Effector memory CD8-positive, alpha-beta T cell (primary cell): ENCODE results near the gene PBX2.
"Not testable (repeated sequence)": the region's sequence is repeated elsewhere in the genome, so short reads cannot be mapped to it uniquely, and the experiment has no call there.

Experiments used
- ATAC-seq: fragments of 150-1000 bp; cut with Tn5 transposase; replicated peaks from 2 replicates; pipeline ENCODE4 v1.10.0; 2021; ENCODE audit warnings: mild to moderate bottlenecking, moderate library complexity
- DNase-seq, 3 experiments: peaks; one replicate each; pipeline ENCODE4 v3.0.0; 2021
- H3K27ac Mint-ChIP-seq, 2 donors: one replicate each; pipeline ENCODE4 v1.8.0; 2022; ENCODE audit warnings: mild to moderate bottlenecking in 2 of 2, mixed read lengths in 2 of 2, moderate library complexity in 2 of 2
- H3K27me3 Mint-ChIP-seq, 2 donors: one replicate each; pipeline ENCODE4 v1.8.0; 2022; ENCODE audit warnings: mixed read lengths in 2 of 2
- H3K36me3 Mint-ChIP-seq: one replicate; pipeline ENCODE4 v1.8.0; 2022; ENCODE audit warnings: mild to moderate bottlenecking, moderate library complexity, mixed read lengths; ENCODE audit not compliant: insufficient read depth
- H3K4me1 Mint-ChIP-seq, 2 donors: one replicate each; pipeline ENCODE4 v1.8.0; 2022; ENCODE audit warnings: low read depth in 2 of 2, mixed read lengths in 2 of 2
- H3K4me3 Mint-ChIP-seq, 2 donors: one replicate each; pipeline ENCODE4 v1.8.0; 2022; ENCODE audit warnings: mild to moderate bottlenecking in 2 of 2, mixed read lengths in 2 of 2, moderate library complexity in 2 of 2
- H3K9me3 Mint-ChIP-seq, 2 donors: one replicate each; pipeline ENCODE4 v1.8.0; 2022; ENCODE audit warnings: mixed read lengths in 2 of 2

Gene PBX2

DNA sequence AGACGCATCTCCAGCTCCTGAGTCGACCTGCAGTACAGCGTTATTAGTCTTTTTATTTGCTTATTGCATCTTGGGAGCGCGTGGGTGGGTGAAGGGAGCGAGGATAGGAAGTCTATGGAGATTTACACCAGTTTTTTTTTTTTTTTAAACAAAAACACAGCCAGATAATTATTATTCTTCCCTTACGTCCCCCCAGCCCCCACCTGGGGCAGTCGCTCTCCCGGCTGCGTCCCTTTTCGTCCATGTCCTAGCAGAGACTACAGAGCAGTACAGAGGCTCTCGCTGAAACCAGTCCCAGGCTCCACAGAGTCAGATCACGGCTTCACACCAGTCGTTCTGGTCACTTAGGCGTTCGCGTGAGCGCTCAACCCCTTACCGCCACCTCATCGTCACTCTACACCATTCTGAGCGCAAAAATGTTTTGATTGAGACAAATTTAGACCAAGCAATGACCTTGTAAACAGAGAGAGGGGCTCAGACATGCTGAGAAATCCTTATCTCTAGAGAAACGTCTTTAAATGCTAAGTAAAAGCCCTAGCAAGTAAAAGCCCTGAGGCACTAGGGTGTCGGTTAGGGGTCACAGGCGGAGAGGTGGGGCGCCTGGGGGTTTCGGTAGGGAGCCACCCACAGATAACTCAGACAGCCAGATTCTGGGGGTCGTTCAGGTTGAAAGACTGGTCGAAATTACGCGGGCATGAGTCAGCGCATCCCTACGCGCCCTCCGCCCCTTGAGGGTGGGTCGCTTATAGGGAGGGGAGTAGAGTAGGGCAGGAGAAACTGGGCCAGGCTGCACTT lies 37.0 kb downstream of the PBX2 start:
- Mint-ChIP-seq H3K4me1 (peaks cover 41 to 51% of the 10 kb centered on the region in 2 donors), H3K27me3 (peaks cover 30 to 43% of the 10 kb centered on the region in 2 donors), H3K27ac (peak overlapping the region; percentile 2 to 92), H3K4me3 (peak overlapping the region; percentile 89 to 91), H3K9me3 (no peaks in the 10 kb centered on the region), H3K36me3 (peaks cover 19% of the 10 kb centered on the region)
- DNase-seq (no peak), ATAC-seq (no peak)

DNA sequence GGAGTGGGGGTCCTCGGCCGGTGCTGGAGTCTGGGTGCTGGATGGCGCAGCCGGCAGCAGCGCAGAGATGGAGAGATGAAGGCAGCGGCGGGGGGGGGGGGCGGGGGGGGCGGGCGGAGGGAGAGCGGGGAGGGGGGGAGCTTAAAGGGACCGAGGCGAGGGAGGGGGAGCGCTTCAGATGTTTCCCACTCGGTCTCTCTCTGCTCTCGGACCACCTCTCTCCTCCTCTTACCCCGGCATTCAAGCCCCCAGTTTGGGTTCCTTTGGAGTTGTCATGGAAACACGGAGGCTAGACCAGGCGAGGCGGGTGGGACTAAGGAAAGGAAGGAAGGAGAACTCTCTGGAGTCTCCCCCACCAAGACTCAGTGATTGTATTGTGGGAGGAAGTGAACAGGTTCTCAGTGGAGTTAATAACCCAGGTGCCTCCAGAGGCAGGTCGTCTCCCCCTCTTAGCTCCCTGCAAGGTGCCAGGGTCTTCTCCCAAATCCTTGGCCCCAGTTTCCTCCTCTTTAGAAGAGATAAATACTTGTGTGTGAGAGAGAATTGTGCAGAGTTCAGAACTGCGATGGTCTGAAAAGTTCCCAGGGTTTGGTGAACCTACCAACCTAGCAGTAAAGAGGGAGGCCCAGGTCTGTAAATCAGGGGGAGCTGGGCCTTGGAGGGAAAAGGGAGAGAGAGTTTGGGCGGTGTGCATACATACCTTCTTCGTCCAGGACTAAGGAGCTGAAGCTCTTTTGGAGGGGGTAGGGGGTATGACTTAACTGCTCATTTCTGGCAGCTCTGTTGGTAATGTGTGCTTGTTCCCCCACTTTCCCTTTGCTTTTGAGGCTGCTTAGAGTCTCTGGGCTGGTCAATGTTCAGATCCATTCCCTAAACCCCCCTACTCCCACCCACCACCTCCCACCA lies 37.9 kb downstream of the PBX2 start, which contains the start of gene PRRT1:
PRRT1 (minus strand) TSS at position 77 of the 906 bp plus-strand sequence. CDS start 112 bp downstream, outside the sequence.
- peak within 1 kb of the TSS; percentile 23 to 89 for H3K4me3 Mint-ChIP-seq
- DNase-seq (no peak), ATAC-seq (no peak)
- no peaks in the 10 kb centered on the region for H3K9me3 Mint-ChIP-seq
- H3K27me3 Mint-ChIP-seq = peaks cover 31 to 52% of the 10 kb centered on the region in 2 donors
- peaks cover 19% of the 10 kb centered on the region for H3K36me3 Mint-ChIP-seq
- peaks cover 46 to 55% of the 10 kb centered on the region in 2 donors for H3K4me1 Mint-ChIP-seq
- peak within 1 kb of the TSS; percentile 2 to 92 for H3K27ac Mint-ChIP-seq

DNA sequence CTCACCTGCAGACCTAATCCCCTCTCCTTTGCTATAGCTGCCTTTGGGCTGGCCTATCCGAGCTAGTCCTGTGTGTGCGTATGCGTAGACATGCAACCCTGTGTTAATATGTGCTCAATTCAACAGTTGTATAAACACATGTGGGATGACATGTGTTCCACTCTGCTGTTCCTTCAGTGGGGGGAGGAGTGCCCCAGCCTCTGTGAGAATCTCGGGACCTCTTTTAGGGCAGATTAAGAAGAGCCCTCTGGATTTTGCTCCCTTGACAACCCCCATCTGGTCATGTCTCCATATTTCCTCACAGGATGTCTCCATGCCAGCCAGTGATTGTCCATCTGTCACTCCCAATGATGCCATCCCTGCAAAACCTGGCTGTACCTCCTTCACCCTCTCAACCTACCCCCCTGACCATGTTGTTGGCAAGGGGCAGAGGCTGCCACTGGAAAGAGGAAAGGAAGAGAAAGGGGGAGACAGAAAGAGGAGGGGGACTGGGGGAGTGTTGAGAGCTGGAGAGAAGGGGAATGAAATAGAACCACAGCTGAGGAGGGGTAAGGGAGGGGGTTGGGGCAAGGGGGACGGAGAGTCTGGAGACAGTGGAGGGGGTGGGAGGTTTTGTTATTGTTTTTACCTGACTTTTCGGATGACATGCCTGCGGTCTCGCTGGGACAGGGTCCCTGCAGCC lies 38.7 kb downstream of the PBX2 start:
- Mint-ChIP-seq H3K9me3 (no peaks in the 10 kb centered on the region), H3K4me1 (peaks cover 46 to 55% of the 10 kb centered on the region in 2 donors), H3K27me3 (peaks cover 37 to 60% of the 10 kb centered on the region in 2 donors), H3K36me3 (peaks cover 19% of the 10 kb centered on the region), H3K27ac (no peak overlapping the region), H3K4me3 (peak overlapping the region in 1 of 2 donors; percentile 41)
- ATAC-seq = no peak
- DNase-seq = no peak

DNA sequence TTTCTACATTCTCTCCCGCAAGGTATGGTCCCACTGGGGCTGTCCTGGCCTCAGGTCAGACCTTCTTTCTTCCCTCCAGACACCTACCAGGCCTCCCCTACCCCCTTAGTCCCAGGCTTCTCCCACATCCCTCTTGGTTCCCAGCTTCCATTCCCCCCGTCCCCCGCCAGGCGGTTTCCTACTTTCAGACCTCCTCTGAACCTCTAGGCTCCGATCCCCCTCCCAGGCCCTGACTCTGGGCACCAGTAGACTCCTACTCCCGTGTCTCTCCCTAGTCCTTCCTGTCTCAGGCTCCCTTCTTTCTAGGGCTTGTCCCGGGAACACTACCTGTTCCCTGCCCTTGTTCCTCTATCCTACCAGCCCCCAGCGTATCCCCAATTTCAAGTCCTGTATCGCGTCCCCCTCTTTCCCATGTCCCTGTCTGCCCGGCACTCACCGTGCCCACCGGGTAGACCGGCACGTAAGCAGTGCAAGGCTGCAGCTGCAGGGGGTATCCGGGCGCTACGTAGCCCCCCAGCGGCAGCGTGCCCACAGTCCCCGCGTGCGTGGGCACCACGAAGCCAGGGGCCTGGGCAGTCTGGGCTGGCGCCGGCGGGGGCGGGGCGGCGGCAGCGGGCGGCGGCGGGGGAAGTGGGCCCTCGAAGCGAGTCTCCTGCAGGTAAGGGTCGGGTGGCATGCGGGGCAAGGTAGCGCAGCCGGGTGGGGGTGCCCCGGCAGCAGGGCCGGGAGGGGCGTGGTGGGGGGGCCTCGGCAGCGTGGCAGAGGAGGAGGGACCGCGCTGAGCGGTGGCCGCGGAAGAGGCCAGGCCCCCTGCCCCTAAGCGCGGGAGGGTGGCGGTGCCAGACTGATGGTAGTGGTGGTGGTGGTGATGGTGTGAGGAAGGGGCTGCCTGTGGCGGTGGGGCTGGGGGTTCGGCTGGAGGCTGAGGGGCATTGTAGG lies 39.8 kb downstream of the PBX2 start:
- peaks cover 42 to 51% of the 10 kb centered on the region in 2 donors for H3K4me1 Mint-ChIP-seq
- peaks cover 42 to 62% of the 10 kb centered on the region in 2 donors for H3K27me3 Mint-ChIP-seq

DNA sequence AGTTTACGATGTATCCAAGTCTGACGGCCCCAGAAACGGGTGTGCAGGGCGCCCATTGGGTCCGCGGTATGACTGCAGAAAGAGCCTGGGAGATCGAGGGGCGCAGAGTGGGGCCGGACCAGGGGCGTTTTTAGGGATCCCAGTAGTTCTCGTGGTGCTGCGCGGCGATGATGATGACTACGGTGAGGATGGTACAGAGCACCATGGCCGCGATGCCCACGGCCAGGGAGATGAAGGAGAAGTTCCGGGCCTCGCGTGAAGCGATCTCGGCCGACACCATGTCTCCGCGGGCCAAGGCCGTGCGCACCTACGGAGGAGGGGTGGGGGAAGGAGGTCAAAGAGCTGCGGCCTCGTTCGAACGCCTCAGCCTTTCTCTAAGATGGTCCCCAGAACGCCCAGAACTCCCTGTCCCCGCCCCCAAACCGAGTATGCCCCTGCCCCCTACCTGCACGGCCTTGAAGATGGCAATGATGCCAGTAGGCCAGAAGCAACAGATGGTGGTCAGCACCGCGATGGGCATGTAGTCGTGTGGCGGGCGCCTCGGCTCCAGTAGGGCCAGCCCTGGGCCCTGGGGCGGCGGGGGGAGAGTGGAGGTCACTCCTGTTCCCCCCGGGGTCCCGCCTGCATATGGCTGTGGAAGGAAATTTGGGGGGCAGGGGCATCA lies 40.8 kb downstream of the PBX2 start:
- H3K27ac Mint-ChIP-seq = no peak overlapping the region
- peaks cover 42 to 62% of the 10 kb centered on the region in 2 donors for H3K27me3 Mint-ChIP-seq
- H3K36me3 Mint-ChIP-seq = peaks cover 19% of the 10 kb centered on the region
- peaks cover 33 to 42% of the 10 kb centered on the region in 2 donors for H3K4me1 Mint-ChIP-seq
- no peaks in the 10 kb centered on the region for H3K9me3 Mint-ChIP-seq
- H3K4me3 Mint-ChIP-seq = peak overlapping the region; percentile 81 to 82
- DNase-seq (no peak), ATAC-seq (peak; percentile 6)

More for the DNA sequence above, 39.8 kb downstream of the PBX2 start:
- DNase-seq (no peak), ATAC-seq (no peak)
- H3K4me3 Mint-ChIP-seq = peak overlapping the region; percentile 3 to 23
- H3K36me3 Mint-ChIP-seq = peaks cover 19% of the 10 kb centered on the region
- no peaks in the 10 kb centered on the region for H3K9me3 Mint-ChIP-seq
- H3K27ac Mint-ChIP-seq = no peak overlapping the region

DNA sequence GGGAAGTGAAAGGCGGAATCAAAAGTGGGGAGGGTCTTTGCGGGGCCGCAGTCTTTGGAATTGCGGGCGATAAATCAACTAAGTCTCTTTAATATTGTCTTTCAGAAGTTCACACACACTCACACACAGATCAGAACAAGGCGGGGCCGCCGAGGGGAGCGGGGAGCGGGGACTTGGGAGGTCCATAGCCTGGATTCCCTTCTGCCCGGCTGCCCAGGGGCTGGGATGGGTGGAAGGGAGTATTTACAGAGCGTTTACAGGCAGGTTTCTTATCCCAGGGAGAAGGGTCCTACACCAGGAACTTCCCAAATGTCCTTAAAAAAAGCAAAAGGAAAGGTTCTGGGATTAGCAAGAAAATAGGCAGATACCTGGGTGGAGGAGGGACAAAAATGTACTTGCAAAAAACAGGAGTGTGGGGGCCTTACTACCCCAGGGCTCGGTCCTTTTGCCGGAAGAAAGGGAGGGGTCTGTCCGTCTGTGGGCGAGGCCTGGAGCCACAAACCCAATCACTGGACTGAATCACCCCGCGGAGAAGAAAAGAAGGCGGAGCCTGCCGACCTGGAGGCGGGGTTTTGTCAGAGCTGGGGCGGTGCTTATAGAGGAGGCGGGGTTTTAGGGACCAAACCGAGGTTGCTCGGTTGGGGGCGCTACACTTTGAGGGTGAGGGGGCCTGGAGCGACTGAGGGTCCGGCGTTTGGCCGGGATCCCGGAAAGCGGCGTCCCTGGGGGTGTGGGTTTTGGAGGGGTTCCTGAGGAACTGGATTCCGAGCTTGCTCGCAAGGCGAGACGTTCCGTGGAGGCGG lies 41.5 kb downstream of the PBX2 start:
- DNase-seq = peak; percentile 55 to 60 (median 58)
- Mint-ChIP-seq H3K4me3 (peak overlapping the region; percentile 81 to 82), H3K9me3 (no peaks in the 10 kb centered on the region), H3K27me3 (peaks cover 42 to 62% of the 10 kb centered on the region in 2 donors), H3K4me1 (peaks cover 27 to 36% of the 10 kb centered on the region in 2 donors), H3K36me3 (peaks cover 14% of the 10 kb centered on the region), H3K27ac (no peak overlapping the region)
- peak; percentile 72 for ATAC-seq

DNA sequence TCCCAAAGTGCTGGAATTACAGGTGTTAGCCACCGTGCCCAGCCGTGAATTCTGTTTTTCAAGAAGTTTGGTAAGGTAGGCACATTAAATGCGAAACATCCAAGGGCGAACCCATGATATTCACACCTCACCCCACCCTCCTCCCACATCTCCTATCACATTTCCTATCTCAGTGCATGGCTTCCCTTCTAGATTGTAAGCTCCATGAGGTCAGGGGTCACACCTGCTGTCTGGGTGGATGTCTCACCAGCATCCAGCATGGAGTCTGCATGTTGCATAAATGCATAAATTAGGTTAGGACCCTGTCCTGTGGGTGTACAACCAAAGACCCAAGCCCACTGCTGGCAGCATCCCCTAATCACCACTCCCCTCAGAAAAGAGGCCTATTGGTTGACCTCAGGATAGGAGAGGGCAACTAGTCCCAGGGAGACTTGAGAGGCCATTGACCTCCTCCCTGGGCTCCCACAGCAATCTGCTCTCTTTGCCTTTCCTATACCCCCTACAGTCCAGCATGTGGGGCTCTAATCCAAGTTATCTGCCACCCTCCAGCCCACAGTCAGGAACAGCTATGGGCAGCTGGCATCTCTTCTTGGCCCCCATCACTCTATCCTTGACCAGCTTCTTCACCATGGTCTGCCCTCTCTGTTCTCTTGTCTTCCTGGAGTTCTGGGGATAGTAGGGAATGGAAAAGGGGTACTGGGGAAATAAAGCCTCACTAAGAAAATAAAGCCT lies 42.4 kb downstream of the PBX2 start:
- H3K27ac Mint-ChIP-seq = peak overlapping the region in 1 of 2 donors; percentile 76
- peaks cover 7% of the 10 kb centered on the region for H3K36me3 Mint-ChIP-seq
- H3K27me3 Mint-ChIP-seq = peaks cover 42 to 62% of the 10 kb centered on the region in 2 donors
- DNase-seq (no peak), ATAC-seq (peak; percentile 32)
- peaks cover 27 to 29% of the 10 kb centered on the region in 2 donors for H3K4me1 Mint-ChIP-seq
- H3K4me3 Mint-ChIP-seq = no peak overlapping the region
- no peaks in the 10 kb centered on the region for H3K9me3 Mint-ChIP-seq

DNA sequence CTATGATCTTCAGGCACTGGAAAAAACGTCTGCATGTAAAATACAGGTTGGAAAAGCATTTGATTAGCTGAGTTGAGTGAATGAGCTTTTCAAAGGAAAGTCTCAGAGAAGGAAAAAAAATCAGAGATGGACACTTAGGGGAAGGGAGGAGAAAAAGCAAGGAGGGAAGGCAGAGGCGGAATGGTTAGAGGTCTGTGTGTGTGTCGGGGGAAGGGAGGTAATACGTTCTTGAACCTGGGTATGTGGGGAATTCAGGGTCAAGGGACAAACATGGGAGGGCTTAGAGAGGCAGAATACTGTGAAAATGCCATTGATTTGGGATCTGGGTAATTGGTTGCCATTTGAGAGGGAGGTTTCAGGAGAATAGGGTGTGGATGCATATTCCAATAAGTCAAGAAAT lies 43.3 kb downstream of the PBX2 start:
- Mint-ChIP-seq H3K36me3 (peaks cover 7% of the 10 kb centered on the region), H3K4me1 (peaks cover 26 to 29% of the 10 kb centered on the region in 2 donors), H3K27ac (no peak overlapping the region), H3K9me3 (no peaks in the 10 kb centered on the region), H3K27me3 (peaks cover 49 to 65% of the 10 kb centered on the region in 2 donors), H3K4me3 (peak overlapping the region in 1 of 2 donors; percentile 3)
- no peak for ATAC-seq
- no peak for DNase-seq

DNA sequence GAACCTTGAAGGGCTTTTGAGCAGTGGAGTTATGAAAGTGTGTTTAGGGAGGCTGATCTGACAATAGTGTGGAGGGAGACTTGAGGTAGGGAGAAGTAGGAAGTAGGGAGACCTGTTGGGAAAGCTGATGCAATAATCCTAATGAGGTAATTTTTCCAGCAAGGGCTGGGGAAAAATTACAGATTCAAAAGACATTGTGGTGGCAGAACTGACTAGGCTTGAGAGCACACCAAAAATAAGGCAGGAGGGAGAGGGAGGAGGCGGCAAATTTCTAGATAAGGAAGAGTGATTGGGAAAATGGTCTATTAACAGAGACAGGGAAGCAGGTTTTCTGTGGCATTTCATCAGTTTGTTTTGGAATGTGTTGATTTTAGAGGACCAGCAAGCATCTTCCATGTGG lies 43.7 kb downstream of the PBX2 start:
- peaks cover 50 to 65% of the 10 kb centered on the region in 2 donors for H3K27me3 Mint-ChIP-seq
- DNase-seq (no peak), ATAC-seq (no peak)
- H3K4me3 Mint-ChIP-seq = no peak overlapping the region
- peaks cover 22 to 28% of the 10 kb centered on the region in 2 donors for H3K4me1 Mint-ChIP-seq
- H3K36me3 Mint-ChIP-seq = peaks cover 7% of the 10 kb centered on the region
- H3K27ac Mint-ChIP-seq = no peak overlapping the region
- H3K9me3 Mint-ChIP-seq = no peaks in the 10 kb centered on the region

DNA sequence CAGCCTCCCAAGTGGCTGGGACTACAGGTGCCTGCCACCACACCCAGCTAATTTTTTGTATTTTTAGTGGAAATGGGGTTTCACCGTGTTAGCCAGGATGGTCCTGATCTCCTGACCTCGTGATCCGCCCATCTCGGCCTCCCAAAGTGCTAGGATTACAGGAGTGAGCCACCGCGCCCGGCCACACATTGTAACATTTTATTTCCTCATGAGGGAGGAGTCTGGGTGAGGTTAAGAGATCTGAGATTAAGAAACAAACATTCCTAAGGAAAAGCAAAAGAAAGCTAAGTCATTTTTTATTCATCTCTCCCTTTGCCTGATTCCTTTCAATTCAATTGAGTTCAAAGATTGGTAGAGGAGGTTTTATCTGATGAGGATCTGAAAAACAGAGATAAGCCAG lies 45.8 kb downstream of the PBX2 start:
- not testable (repeated sequence) for H3K36me3 Mint-ChIP-seq, H3K4me3 Mint-ChIP-seq, ATAC-seq, H3K27ac Mint-ChIP-seq, DNase-seq, H3K9me3 Mint-ChIP-seq
- H3K27me3 Mint-ChIP-seq = peaks cover 38 to 54% of the 10 kb centered on the region in 2 donors
- peaks cover 18 to 19% of the 10 kb centered on the region in 2 donors for H3K4me1 Mint-ChIP-seq
